ENCODE data around the gene SLIT3.

DNA sequence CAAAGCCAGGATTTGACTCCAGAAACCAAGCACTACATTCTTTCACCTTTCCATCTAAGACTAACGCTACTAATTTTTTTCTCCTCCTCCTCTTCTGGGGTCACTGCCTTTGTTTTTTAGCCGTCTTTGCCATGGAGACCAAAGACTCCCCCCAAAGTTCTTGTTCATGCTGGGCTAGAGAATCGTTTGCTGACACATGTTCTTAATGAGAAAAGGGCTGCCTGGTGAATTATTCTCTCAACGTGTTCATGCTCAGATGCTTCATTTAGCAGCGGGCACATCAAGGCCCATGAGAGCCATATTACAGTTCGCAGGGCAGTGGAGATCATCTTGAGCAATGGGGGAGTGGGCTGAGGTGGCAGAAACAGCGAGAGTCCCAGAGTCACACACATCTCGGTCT, 134.9 kb downstream of the SLIT3 start:
- TF ChIP-seq, protein P1, sequence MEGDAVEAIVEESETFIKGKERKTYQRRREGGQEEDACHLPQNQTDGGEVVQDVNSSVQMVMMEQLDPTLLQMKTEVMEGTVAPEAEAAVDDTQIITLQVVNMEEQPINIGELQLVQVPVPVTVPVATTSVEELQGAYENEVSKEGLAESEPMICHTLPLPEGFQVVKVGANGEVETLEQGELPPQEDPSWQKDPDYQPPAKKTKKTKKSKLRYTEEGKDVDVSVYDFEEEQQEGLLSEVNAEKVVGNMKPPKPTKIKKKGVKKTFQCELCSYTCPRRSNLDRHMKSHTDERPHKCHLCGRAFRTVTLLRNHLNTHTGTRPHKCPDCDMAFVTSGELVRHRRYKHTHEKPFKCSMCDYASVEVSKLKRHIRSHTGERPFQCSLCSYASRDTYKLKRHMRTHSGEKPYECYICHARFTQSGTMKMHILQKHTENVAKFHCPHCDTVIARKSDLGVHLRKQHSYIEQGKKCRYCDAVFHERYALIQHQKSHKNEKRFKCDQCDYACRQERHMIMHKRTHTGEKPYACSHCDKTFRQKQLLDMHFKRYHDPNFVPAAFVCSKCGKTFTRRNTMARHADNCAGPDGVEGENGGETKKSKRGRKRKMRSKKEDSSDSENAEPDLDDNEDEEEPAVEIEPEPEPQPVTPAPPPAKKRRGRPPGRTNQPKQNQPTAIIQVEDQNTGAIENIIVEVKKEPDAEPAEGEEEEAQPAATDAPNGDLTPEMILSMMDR (IDR thresholded peaks at IDR 0.05; ENCODE audit: insufficient read depth, low read length, poor library complexity, severe bottlenecking) = no peak
- no peak for TF ChIP-seq EZH2phosphoT487 (conservative IDR thresholded peaks at IDR 0.05; ENCODE audit: low read length)

All from SU-DHL-6 (cell line).